Fibroblast of peridontal ligament (primary cell): ENCODE data around the gene STK32B.

ENCODE experiments used
- DNase-seq: peaks from one replicate; pipeline ENCODE4 v3.0.0-alpha.2; 2010; ENCODE audit errors: extremely low read depth

STK32B gene

GRCh38 chr4:5361968-5362367 lies 310.7 kb downstream of the STK32B start:
- DNase-seq, result peak; percentile 44

- no peak for DNase-seq
These were observed 313.1 kb downstream of the STK32B start for GRCh38 chr4:5364406-5364805.

- DNase-seq, result peak; percentile 39
These were observed 314.1 kb downstream of the STK32B start for GRCh38 chr4:5365071-5366008.

- no peak for DNase-seq
These were observed 314.7 kb downstream of the STK32B start for GRCh38 chr4:5366009-5366386.

- DNase-seq, result no peak
These were observed 315.1 kb downstream of the STK32B start for GRCh38 chr4:5366421-5366820.

GRCh38 chr4:5368426-5368825 lies 317.1 kb downstream of the STK32B start:
- DNase-seq, result no peak

GRCh38 chr4:5370286-5370685 lies 319.0 kb downstream of the STK32B start:
- peak; percentile 31 for DNase-seq

- no peak for DNase-seq
These were observed 320.3 kb downstream of the STK32B start for GRCh38 chr4:5371415-5372190.

GRCh38 chr4:5372198-5372597 lies 320.9 kb downstream of the STK32B start:
- no peak for DNase-seq

- DNase-seq, result no peak
These were observed 322.0 kb downstream of the STK32B start for GRCh38 chr4:5373327-5373726.

- no peak for DNase-seq
These were observed 323.3 kb downstream of the STK32B start for GRCh38 chr4:5374592-5374991.

GRCh38 chr4:5374994-5375393 lies 323.7 kb downstream of the STK32B start:
- DNase-seq, result no peak

- DNase-seq, result no peak
These were observed 324.7 kb downstream of the STK32B start for GRCh38 chr4:5376015-5376414.

GRCh38 chr4:5378002-5378401 lies 326.7 kb downstream of the STK32B start:
- DNase-seq, result peak; percentile 17

GRCh38 chr4:5379895-5380294 lies 328.6 kb downstream of the STK32B start:
- DNase-seq, result no peak

- peak; percentile 66 for DNase-seq
These were observed 330.7 kb downstream of the STK32B start for GRCh38 chr4:5381961-5382441.

- DNase-seq, result no peak
These were observed 332.1 kb downstream of the STK32B start for GRCh38 chr4:5383191-5383980.

- no peak for DNase-seq
These were observed 334.5 kb downstream of the STK32B start for GRCh38 chr4:5385741-5386311.

GRCh38 chr4:5386921-5387320 lies 335.6 kb downstream of the STK32B start:
- no peak for DNase-seq

GRCh38 chr4:5387457-5387856 lies 336.2 kb downstream of the STK32B start:
- no peak for DNase-seq

GRCh38 chr4:5389756-5390310 lies 338.6 kb downstream of the STK32B start:
- no peak for DNase-seq
